ENCODE data around the gene MAGI1. TPM values are rescaled to one million over a fixed set of nuclear protein-coding genes. Genes with fewer than 3 reads are reported as not detected.
A peak's percentile ranks its signal among the peaks of the same experiment; 100 is the strongest.

Gene MAGI1
- total and polyA plus RNA-seq, 7 donors = 10.2 to 54.0 (median 29.8) TPM

GRCh38 chr3:65963787-65964677 is 74.7 kb downstream of the MAGI1 start:
- intact Hi-C loops (cut with DNase I) = no loop called here
- Histone ChIP-seq H3K4me1 (peaks cover 0 to 4% (median 0%) of the 10 kb centered on the region in 4 donors), H3K4me3 (no peak overlapping the region), H3K27ac (peak overlapping the region in 1 of 4 donors; percentile 15), H3K27me3 (no peaks in the 10 kb centered on the region), H3K36me3 (no peaks in the 10 kb centered on the region), H3K9me3 (no peaks in the 10 kb centered on the region)
- WGBS, 2 donors = 76 to 81% methylated on average over 5 of the region's 5 CpGs
- no peak for DNase-seq
- peak in 1 of 4 donors; percentile 11 for TF ChIP-seq POLR2AphosphoS5 (IDR thresholded peaks at IDR 0.05)
- TF ChIP-seq POLR2A (IDR thresholded peaks at IDR 0.05) = no peak

- H3K27me3 ChIP-seq = no peaks in the 10 kb centered on the region
- WGBS, 2 donors = 36 to 50% methylated on average over 3 of the region's 3 CpGs
- H3K4me1 ChIP-seq = peaks cover 0 to 4% (median 0%) of the 10 kb centered on the region in 4 donors
- no peak overlapping the region for H3K27ac ChIP-seq
- TF ChIP-seq, protein P1, sequence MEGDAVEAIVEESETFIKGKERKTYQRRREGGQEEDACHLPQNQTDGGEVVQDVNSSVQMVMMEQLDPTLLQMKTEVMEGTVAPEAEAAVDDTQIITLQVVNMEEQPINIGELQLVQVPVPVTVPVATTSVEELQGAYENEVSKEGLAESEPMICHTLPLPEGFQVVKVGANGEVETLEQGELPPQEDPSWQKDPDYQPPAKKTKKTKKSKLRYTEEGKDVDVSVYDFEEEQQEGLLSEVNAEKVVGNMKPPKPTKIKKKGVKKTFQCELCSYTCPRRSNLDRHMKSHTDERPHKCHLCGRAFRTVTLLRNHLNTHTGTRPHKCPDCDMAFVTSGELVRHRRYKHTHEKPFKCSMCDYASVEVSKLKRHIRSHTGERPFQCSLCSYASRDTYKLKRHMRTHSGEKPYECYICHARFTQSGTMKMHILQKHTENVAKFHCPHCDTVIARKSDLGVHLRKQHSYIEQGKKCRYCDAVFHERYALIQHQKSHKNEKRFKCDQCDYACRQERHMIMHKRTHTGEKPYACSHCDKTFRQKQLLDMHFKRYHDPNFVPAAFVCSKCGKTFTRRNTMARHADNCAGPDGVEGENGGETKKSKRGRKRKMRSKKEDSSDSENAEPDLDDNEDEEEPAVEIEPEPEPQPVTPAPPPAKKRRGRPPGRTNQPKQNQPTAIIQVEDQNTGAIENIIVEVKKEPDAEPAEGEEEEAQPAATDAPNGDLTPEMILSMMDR (IDR thresholded peaks at IDR 0.05) = no peak
- no peak for TF ChIP-seq EP300 (IDR thresholded peaks at IDR 0.05)
- TF ChIP-seq POLR2A (IDR thresholded peaks at IDR 0.05) = no peak
- no peak for TF ChIP-seq POLR2AphosphoS5 (IDR thresholded peaks at IDR 0.05)
- DNase-seq = no peak
- no peak overlapping the region for H3K4me3 ChIP-seq
- intact Hi-C loops (cut with DNase I) = no loop called here
- H3K36me3 ChIP-seq = no peaks in the 10 kb centered on the region
- H3K9me3 ChIP-seq = no peaks in the 10 kb centered on the region
These were observed 77.0 kb downstream of the MAGI1 start for GRCh38 chr3:65961733-65962132.

DNA sequence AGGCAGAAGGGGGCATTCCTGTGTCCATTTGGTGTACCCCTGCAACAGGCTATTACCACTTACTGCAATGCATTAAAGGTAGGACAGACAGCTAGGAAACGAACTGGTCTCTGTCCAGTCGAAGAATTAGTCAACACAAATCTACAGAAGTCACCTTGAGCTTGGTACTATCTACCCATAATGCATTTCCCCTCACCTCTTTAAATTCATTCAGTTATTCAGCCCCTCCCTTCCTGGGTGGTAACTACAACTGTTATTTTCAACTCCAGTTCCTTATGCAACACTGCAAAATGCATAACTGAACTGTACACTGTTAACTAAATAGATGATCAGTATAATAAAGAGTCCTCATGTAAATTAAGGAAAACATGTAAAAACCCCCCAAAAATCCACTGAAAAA is 77.6 kb downstream of the MAGI1 start:
- Histone ChIP-seq H3K4me1 (peaks cover 0 to 4% (median 0%) of the 10 kb centered on the region in 4 donors), H3K27me3 (no peaks in the 10 kb centered on the region), H3K9me3 (no peaks in the 10 kb centered on the region), H3K4me3 (no peak overlapping the region), H3K27ac (no peak overlapping the region), H3K36me3 (no peaks in the 10 kb centered on the region)
- 65 to 80% methylated on average over 2 of the region's 2 CpGs for WGBS, 2 donors
- intact Hi-C loops (cut with DNase I) = no loop called here
- TF ChIP-seq, protein P1 (IDR thresholded peaks at IDR 0.05) = no peak
- no peak for TF ChIP-seq EP300 (IDR thresholded peaks at IDR 0.05)
- TF ChIP-seq POLR2AphosphoS5 (IDR thresholded peaks at IDR 0.05) = no peak
- TF ChIP-seq POLR2A (IDR thresholded peaks at IDR 0.05) = no peak
- DNase-seq = no peak

DNA sequence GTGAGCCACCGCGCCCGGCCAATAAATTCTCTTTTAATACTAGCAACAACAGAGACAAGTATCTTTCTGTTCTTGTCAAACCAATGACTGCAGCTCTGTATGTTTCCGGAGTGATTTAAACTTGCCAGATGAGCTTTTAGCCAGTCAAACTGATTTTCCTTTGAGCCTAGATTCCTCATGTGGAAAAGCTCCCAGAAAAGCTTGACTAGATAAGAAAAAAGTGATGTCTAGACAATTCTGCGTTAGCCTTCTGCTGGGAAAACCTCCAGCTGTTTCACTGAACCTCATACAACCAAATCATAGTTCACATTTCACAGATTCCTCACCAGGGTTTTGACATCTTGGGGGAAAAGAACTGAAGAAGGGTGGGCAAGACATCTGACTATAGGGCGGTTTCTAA is 78.6 kb downstream of the MAGI1 start:
- peaks cover 0 to 4% (median 0%) of the 10 kb centered on the region in 4 donors for H3K4me1 ChIP-seq
- no peak overlapping the region for H3K27ac ChIP-seq
- no peak overlapping the region for H3K4me3 ChIP-seq
- H3K27me3 ChIP-seq = no peaks in the 10 kb centered on the region
- intact Hi-C loops (cut with DNase I) = no loop called here
- 71 to 83% methylated on average over 6 of the region's 6 CpGs for WGBS, 2 donors
- H3K9me3 ChIP-seq = no peaks in the 10 kb centered on the region
- TF ChIP-seq EP300 (IDR thresholded peaks at IDR 0.05) (no peak), POLR2AphosphoS5 (IDR thresholded peaks at IDR 0.05) (no peak), POLR2A (IDR thresholded peaks at IDR 0.05) (no peak)
- TF ChIP-seq, protein P1 (IDR thresholded peaks at IDR 0.05) = no peak
- no peaks in the 10 kb centered on the region for H3K36me3 ChIP-seq
- no peak for DNase-seq

- Histone ChIP-seq H3K27ac (no peak overlapping the region), H3K4me3 (no peak overlapping the region), H3K4me1 (peaks cover 0 to 16% (median 15%) of the 10 kb centered on the region in 4 donors), H3K9me3 (no peaks in the 10 kb centered on the region), H3K27me3 (no peaks in the 10 kb centered on the region), H3K36me3 (no peaks in the 10 kb centered on the region)
- intact Hi-C loops (cut with DNase I) = no loop called here
- no peak for TF ChIP-seq POLR2A (IDR thresholded peaks at IDR 0.05)
- TF ChIP-seq EP300 (IDR thresholded peaks at IDR 0.05) = no peak
- TF ChIP-seq POLR2AphosphoS5 (IDR thresholded peaks at IDR 0.05) = no peak
- TF ChIP-seq, protein P1 (IDR thresholded peaks at IDR 0.05) = no peak
- 94 to 96% methylated on average over 2 of the region's 2 CpGs for WGBS, 2 donors
- no peak for DNase-seq
These were observed 80.5 kb downstream of the MAGI1 start for GRCh38 chr3:65958216-65958615.
